Activated T-cell treated with anti-CD3 and anti-CD28 coated beads for 4 hours (primary cell): ENCODE measurements around the gene CADM2.

Experiments
- DNase-seq: peaks from one replicate; pipeline ENCODE4 v3.0.0-alpha.2; 2020

Gene CADM2

DNA sequence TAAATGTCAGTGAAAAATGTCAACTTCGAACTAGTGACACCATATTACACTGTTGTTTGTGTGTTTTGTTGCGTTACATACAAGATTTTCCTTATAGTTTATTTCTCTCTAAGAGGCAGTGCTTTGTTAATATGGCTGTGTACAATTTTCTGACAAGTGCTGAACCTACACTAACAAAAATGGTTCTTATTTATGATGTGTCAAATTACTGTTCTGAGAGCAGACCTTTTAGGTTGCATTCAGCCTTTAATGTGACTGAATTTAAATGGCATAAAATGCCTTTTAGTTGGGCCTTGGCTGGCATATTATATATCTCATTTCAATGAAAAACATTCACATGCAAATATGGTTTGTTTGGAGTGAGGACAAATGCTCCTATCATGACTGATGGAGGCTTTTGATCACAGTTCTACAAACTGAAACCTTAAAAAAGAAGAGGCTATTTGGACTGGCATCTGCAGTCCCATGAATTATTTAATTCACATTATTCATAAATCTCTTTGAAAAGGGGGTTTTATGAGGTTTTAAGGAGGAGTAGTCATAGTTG lies 750.6 kb downstream of the CADM2 start:
- no peak for DNase-seq

DNA sequence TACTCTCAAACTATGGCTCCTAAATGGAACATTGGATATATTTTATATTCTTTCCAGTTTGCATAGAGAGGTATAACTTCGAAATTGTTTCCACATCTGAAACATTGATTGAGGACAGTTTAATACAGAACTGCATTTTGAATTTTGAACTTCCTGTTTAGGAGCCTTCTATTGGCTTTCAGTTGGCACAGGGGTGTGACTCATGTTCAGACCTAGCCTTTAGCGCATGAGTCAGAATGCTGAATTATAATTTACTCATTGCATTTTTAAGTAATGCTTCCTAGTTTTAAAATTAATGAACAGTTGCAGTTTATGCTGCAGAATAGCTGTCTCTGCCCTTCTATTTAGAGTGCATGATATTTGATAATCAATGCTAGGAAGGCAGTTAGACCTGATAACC lies 751.7 kb downstream of the CADM2 start:
- DNase-seq: no peak

DNA sequence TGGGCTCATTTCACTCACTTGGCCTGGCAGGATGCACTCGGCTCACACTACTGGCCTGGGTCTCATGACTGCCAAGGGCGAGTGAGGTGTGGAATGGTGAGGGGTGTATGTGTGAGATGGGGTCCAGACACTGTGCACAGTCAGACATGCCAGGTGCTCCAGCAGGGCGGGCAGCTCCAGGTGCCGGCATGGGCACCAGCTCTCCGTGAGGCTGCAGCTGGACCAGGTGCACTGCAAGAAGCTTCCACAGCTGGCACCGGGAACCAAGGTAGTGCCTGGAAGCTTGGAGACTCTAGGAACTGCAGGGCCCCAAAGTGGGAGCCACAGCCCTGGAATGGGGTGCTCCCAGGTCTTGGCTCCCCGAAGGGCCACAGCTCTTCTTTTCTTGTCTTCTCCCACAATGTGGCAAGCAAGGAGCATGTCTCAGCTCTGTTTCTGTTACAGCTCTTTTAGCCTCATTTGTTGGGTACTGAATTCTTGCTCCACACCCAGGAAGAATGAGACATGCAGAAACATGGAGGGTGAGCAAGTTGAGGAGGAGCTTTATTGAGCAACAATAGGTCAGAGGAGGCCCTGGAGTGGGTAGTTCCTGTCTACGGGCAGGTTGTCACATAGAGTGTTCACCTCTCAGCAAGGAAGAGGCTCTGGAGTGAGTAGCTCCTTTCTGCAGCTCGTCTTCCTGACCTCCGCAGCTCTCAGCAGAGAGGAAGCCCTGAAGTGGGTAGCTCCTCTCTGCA lies 762.8 kb downstream of the CADM2 start:
- no peak for DNase-seq

DNA sequence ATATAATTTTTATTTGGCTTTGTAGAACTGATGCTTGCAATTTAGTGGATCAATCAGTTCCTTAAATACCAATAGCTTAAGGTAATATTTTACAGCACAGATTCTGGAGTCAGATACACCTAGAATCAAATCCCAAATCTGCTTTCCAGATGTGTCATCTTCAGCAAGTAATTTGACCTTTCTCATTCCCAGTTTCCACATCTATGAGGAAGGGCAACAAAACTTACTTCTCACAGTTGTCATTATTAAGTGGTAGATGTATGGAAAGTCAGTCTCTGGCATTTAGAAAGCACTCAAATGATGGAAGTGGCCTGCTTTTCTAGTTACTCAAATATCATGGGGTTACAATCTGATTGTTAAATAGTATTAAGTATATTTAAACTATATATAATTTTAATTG lies 767.0 kb downstream of the CADM2 start:
- no peak for DNase-seq

DNA sequence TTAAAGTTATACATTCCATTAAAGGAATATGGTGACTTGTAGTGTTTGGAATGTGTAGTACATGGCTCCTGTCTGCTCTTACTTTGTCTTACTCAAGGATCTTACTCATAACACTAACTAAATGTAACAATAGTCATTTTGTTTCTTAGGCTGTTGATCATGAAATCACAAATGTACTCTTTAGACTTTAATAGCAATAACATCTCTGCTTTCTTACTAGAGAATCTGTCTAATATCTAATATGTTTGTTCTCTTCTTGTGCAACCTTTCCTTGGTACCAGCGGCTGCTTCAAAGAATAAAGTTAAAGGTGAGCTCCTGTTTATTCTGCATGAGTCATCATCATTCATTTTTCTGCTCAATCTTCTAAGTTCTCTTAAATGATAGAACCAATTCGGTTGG lies 767.5 kb downstream of the CADM2 start:
- no peak for DNase-seq

DNA sequence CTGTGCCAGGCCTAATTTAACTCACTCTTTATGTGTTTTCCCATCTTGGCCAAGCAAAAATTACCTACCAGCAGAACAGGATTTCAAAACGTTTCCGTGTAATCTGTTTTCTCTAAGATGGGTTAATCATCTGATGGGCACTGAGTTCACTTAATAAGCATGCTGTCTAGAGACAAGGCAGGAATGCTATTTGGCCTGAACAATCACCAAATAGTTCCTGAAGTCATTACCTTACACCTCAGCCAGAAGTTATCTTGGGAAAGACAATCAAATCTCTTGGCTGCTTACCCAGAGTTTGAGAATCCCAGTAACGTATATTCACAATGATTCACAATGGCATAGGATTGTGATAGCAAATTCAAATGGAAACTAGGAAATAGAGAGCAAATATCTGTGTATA lies 779.1 kb downstream of the CADM2 start:
- no peak for DNase-seq

DNA sequence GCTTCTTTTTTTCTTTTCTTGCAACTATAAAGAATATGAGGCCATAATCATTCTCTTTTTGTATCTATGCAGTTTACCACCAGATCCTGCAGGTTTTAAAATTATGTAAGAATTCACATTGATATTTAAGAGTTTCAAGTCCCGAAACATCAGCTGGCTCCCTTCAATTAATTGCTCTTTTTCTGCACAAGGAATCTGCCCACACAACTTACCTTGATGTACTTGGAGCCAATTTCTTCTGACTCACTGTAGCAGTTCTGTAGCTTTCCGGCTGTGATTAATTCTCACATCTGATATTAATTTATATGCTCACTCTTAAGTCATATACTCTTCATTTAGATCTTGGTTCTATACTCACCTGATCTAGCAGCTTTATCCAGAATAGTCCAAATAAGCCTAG lies 781.8 kb downstream of the CADM2 start:
- no peak for DNase-seq

DNA sequence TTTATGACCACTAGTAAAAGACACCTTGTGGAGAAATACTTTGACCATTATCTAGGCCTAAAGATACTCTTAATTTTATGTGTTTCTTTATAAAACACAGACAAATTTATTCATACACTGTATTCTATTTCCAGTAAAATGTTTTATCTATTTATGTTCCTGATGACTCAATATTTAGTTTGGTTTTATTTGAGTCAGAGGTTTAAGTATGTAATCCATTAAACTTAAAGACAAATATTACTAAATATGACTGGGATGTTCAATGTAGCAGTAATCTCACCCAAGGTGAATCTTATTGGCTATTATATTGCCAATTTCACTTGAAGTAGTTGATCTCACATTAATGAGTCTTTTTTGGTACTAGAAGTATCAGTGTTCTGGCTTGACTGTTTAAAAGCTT lies 799.7 kb downstream of the CADM2 start:
- no peak for DNase-seq

DNA sequence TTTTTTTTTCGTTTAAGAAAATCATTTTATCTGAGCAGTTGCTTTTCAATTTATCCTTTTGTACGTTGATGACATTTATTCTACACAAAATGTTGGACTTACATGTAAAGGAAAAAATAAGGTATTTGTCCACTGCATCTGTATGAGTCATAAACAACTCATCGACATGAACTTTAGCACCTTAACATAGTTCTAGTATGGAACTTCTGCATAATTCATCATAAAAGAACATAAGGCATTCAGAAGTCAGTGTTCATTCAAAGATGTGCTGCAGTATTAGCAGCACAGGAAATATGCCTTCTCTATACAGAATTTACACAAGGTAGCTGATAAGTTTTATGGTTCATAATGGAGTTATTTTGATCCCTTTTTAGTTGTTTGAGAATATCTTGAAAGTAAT lies 801.6 kb downstream of the CADM2 start:
- no peak for DNase-seq

DNA sequence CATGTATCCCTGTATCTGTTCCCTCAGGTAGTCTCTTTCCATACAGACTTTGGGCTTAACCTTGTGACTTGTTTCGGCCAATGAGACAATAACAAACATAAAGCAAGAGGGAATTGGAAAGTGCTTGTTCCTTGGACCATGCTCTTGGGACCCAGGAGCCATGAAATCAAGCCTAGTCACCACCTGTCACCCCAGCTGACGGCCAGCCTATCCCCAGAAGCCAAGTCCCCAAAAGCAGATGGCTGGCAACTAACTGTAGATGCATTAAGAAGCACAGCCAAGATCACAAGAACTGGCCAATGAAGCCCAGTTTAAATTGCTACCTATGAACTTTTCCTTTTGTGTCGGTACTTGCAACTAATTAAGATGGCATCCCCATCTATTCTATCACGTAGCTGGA lies 822.0 kb downstream of the CADM2 start:
- DNase-seq: no peak

DNA sequence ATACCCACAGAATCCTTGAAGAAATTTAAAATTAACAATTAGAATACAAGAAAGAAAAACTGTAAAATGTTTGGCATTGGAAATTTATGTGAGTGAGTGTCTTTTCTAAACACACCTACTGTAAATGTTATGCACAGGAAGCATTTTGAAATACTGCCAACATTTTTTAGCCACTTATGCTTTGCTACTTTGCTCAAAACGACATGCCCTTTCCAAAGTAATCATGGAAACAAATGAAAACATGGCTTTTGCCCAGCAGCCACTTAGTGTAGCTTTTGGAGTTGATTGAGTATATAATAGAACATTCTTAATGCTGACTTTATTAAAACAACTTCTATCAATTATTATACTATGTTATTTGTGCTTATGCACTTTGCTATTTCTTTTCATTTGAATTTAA lies 823.0 kb downstream of the CADM2 start:
- no peak for DNase-seq

DNA sequence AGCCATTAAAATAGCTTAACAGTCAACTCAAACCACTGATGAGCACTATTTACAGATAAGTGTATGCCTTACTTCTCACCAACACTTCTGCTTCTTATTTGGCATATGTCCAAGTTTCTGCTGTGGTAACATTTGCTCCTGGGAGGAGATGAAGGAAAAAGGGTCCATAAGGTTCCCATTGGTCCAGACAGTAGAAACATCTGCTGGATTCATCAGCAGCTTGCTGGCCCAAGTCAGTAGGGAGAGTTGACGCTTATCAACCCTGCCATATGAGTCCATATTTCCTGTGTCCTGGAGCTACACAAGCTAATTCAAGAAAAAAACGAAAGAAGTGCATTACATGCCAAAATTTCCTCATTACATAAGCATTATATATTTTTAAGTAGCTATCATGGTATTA lies 824.5 kb downstream of the CADM2 start:
- DNase-seq: no peak

DNA sequence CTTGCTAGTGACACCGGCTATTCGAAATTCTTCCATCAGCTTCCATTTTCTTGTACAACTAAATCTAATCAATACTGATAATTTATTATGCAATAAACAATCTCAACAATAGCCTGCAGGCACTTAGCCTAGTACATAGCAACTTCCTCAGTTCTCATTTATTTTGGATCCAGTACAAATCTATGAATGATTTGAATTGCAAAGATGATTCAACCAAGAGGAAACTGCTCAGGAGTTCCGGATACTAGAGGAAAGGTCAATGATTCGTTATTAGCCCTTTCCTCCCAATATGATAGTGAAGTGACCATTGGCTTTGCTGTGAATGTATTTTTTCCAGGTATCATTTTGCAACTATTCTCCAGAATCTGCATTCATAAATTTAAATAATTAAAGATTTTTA lies 827.0 kb downstream of the CADM2 start:
- DNase-seq: no peak

DNA sequence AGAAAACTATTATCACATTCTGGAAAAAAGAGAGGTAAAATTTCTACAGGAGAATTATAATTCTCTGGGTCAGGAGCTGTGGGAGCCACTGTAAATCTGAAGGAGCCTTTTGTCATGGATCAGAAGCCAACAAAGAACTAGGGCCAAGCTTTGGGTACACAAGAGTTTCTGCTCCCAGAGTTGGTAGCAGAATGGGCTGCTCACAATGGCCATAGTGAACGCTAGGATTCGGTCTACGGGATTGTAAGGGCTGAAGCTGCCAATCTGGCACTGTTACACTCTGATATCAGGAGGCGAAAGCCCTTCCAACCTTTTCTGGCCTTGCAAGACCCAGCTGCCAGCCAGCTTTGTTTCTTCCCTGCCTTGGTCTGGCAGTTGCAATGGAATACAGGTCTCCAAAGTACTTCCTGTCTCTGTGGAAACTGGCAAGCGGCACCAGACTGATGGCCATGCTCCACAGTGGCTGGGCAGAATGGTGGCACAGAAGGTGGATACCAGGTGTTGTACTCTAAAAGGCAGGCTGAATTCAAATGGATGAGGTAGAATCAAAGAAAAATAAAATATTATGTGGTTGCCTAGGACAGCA lies 831.7 kb downstream of the CADM2 start:
- DNase-seq: no peak

DNA sequence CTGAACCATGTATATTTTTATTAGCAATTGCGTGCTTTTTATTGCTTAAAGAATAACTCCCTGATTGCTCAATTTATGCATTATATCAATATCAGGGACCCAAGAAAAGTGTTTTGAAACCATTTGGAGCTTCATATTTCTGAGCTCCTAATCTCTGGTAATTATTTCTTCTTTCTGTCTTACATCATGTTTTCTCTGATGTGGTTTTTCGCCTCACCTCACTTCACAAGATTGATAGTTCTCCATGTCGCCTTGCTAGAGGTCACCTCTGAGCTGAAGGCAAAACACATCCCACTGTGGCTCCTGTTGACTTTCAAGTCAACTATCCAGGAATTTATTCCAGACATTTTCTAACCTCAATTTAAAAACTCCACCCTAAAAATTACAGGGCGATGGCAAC lies 837.4 kb downstream of the CADM2 start:
- no peak for DNase-seq

DNA sequence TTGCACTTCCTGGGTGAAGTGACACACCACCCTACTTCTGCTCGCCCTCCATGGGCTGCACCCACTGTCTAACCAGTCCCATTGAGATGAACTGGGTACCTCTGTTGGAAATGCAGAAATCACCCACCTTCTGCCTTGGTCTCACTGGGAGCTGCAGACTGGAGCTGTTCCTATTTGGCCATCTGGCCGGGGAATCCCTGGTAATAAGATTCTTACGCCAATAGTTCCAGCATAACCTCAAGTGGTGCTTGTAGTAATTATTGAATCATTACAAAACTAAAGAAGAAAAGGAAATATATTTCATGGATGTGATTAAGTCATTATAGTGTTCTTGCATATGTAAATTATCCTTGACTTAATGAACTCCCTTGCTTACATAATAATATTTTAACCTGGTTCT lies 841.9 kb downstream of the CADM2 start:
- DNase-seq: no peak

DNA sequence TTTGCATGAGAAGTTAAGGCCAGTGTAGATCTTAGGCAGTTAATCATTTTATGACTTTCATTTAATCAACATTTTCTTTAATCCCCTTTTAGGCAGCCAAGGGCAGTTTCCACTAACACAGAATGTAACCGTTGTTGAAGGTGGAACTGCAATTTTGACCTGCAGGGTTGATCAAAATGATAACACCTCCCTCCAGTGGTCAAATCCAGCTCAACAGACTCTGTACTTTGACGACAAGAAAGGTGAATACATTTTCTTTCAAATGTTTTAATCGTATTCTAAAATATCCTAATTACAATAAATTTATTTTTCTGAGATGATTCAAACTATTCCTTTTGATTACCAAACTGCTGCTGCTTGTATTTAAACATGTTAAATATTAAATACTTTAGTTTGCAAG lies 843.2 kb downstream of the CADM2 start:
- no peak for DNase-seq

DNA sequence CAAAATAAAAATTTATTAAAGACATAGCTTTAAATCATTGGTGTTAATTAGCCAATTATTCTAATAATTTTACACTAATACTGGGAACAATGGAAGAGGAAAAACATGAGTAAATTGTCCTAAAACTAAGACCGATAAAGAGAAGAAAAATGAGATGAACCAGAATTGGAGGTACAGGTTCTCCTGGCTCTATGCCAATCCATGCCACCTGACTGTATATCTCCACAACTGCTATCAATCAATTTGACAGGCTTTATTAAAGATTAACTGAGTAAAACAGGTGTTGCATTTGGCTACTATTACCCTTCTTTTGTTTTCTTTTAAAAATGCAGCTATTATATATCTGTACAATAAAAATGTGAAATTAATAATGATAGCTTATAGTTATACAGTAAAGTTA lies 850.0 kb downstream of the CADM2 start:
- no peak for DNase-seq

DNA sequence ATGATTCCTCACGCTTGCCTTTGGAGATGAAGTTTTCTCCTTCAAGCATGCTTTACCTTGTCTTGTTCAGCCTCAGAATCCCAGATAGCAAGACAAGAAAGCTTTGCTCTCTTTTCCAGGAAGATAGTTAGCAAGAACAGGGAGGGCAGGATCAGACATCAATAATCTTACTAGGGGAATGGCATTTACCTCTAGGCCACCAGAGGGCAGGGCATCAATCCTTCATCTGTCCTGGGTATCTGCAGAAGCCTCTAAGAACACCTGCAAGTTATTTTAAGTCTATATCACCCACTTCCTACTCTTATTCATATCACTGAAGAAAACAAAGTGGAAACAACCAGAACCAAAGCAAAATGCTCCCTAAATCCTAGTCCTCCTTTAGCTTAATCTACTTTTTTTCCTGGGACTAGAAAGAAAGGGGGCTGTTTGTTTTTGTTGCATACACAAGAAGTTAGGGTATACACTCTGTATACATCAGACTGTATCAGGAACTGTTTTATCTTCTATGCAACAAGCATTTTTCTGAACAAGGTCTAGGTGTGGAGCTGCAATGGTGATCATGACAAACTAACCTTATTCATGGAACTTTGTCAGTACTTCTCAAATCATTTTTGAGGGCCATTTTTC lies 862.5 kb downstream of the CADM2 start:
- no peak for DNase-seq

DNA sequence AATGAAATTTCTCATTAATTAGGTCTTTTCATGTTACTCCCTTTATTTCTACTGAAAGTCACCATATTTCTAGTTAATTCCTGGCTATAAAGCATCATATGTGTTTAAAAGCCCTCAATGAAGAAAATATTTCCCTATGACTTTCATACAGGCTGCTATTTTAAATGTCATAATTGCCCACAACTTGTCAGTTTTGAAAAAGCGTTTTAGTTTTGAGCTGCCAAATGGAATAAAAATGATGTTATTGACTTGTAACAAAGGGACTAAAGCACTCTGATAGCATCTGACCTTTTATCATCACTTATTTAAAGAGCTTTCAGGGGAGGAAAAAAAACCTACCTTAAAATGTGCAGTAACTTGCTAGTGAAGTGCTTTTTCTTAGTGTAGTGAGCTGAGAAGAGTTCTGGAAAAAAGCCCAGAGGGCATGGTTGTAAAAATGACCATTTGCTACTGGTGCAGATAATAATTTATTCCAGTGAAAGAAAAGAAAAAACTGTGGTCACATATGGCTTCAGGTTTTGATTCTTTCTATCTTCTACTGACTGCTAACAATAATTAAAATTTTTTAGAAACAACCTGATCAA lies 877.2 kb downstream of the CADM2 start:
- no peak for DNase-seq

DNA sequence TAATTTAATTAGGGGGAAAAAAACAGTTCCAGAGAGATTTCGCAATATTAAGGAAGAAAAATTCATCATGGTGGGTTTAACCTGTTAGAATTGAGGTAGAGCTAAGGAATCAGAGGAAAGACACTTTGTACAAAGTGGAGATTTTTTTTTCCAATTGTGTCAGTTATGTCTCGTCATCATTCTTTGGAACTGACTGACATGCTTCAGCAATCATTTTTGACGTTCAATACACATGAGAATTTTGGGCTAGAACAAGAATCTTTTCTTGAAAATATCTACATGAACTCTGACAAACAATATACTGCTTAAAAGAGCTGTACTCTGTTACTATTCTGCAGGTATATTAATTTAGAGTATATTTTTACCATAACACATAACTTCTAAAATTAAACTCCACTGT lies 878.6 kb downstream of the CADM2 start:
- no peak for DNase-seq

DNA sequence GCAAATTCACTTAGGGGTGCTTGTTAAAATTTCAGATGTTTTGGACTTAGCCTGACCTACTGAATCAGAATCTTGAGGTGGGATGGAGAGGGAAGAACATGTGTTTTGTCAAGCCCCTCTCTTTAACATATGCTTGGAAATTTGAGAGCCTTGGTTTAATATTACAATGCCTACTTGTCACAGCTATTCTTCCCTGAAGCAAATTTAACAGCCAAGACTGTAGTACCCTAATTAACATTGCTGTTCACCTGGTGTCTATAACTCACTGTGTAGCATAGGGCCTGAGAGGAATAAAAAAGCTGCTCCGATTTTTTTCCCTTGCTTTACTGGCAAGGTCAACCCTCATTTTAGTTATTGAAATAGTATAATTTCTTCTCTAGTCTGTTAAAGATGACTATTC lies 880.1 kb downstream of the CADM2 start:
- DNase-seq: no peak

DNA sequence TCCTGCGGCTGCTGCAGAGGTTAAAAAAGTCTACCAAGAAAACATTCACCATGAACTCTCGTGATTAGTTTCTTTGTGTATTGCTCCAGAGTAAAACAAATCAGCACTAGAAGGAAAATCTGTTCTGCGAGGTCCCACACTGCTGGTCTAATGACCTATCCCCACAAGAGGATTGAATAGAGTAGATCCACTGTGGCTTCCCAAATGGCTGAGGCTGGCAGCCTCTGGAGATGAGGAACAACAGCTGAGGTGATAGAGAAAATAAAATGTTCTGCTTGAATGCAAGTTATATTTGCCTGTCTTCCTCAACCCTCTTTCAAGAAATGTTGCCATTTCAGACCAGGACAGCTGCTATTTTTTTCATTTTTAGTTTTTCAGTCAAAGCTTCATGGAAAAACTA lies 883.3 kb downstream of the CADM2 start:
- no peak for DNase-seq

DNA sequence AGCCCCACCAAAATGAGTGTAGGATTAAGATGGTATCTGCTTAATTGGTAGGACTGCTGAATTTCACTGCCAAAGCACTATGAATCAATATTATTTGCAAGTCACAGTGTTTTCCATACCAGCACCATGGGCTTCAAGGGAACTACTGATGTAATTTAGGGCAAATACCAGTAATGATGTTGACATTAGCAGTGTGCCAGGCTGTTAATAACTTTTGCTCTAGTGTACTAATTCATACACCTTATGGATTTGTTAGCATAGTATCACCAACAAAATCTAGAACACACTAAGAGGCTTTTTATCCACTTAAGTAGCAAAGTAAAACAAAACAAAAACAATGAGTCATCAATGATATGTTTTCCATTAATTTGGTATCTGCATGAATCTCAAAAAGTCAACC lies 888.2 kb downstream of the CADM2 start:
- no peak for DNase-seq
